HEK293 (cell line): Measurements from ENCODE around the gene DBN1.

Source experiments
- CTCF ChIA-PET: fragments of 350-600 bp; formaldehyde crosslinking; extraction: SDS; loops from one replicate; lab custom pipeline; 2021; ENCODE audit warnings: antibody characterized with exemption; lab: Yijun Ruan, JAX
- POLR2A ChIA-PET: fragments of 300-600 bp; formaldehyde crosslinking; extraction: SDS; loops from one replicate; lab custom pipeline; 2020; ENCODE audit warnings: antibody characterized with exemption, inconsistent platforms; lab: Yijun Ruan, JAX
- H3K27ac ChIP-seq: fragments of 200-500 bp; sonication (Bioruptor generic); 2 replicates; pipeline ENCODE4 v1.5.1; 2014; ENCODE audit warnings: low read depth, low read length, control low read depth, inconsistent platforms; ENCODE audit errors: extremely low read depth
- H3K36me3 ChIP-seq, 2 experiments: fragments of 200-500 bp in 1 of 2; sonication (Bioruptor generic) in 1 of 2; 1 replicate in 1 of 2; 2 replicates in 1 of 2; pipeline ENCODE4 v1.5.1; 2014 to 2017; ENCODE audit warnings: inconsistent platforms in 2 of 2, low read length in 2 of 2; ENCODE audit not compliant: control insufficient read depth in 2 of 2, insufficient read depth in 1 of 2
- H3K4me1 ChIP-seq: fragments of 200-500 bp; sonication (Bioruptor generic); 2 replicates; pipeline ENCODE4 v1.5.1; 2014; ENCODE audit warnings: mild to moderate bottlenecking, low read length, inconsistent platforms; ENCODE audit not compliant: control insufficient read depth, insufficient read depth
- H3K4me3 ChIP-seq: 2 replicates; pipeline ENCODE4 v1.5.1; 2011; ENCODE audit warnings: low read depth, mild to moderate bottlenecking, control low read depth, low read length, moderate library complexity
- H3K9me3 ChIP-seq: fragments of 200-500 bp; sonication (Bioruptor generic); 2 replicates; pipeline ENCODE4 v1.5.1; 2014; ENCODE audit warnings: low read depth, low read length, inconsistent platforms; ENCODE audit not compliant: control insufficient read depth, insufficient read depth
- GLI2 ChIP-seq: fragments of 450-650 bp; formaldehyde crosslinking; IDR thresholded peaks from 2 replicates; pipeline ENCODE4; 2017; ENCODE audit warnings: missing biosample characterization, missing genetic modification characterization, low read depth, borderline replicate concordance
- HOXC10 ChIP-seq: sonication (generic); formaldehyde crosslinking; IDR thresholded peaks from 2 replicates; pipeline ENCODE4 v1.8.1; 2023; ENCODE audit warnings: mild to moderate bottlenecking, missing genetic modification reagents
- YY2 ChIP-seq: fragments of 450-650 bp; formaldehyde crosslinking; IDR thresholded peaks from 2 replicates; pipeline ENCODE4 v1.5.1; 2016; ENCODE audit warnings: missing biosample characterization, missing genetic modification characterization
- ZBTB20 ChIP-seq: fragments of 450-650 bp; formaldehyde crosslinking; IDR thresholded peaks from 2 replicates; pipeline ENCODE4 v1.5.1; 2016; ENCODE audit warnings: missing biosample characterization, missing genetic modification characterization
- ZFP41 ChIP-seq: fragments of 450-650 bp; formaldehyde crosslinking; IDR thresholded peaks from 2 replicates; pipeline ENCODE4 v1.5.1; 2016; ENCODE audit warnings: missing biosample characterization, missing genetic modification characterization, borderline replicate concordance
- ZNF155 ChIP-seq: fragments of 450-650 bp; formaldehyde crosslinking; IDR thresholded peaks from 2 replicates; pipeline ENCODE4 v1.5.1; 2016; ENCODE audit warnings: missing biosample characterization, missing genetic modification characterization
- ZNF16 ChIP-seq: fragments of 450-650 bp; formaldehyde crosslinking; IDR thresholded peaks from 2 replicates; pipeline ENCODE4 v1.5.1; 2016; ENCODE audit warnings: low read depth, missing biosample characterization, missing genetic modification characterization
- ZNF184 ChIP-seq: fragments of 450-650 bp; IDR thresholded peaks from 2 replicates; pipeline ENCODE4 v1.5.1; 2018; ENCODE audit warnings: missing biosample characterization, mild to moderate bottlenecking, missing genetic modification characterization
- ZNF239 ChIP-seq: fragments of 450-650 bp; formaldehyde crosslinking; IDR thresholded peaks from 2 replicates; pipeline ENCODE4 v1.5.1; 2016; ENCODE audit warnings: missing biosample characterization, missing genetic modification characterization
- ZNF510 ChIP-seq: fragments of 450-650 bp; formaldehyde crosslinking; IDR thresholded peaks from 2 replicates; pipeline ENCODE4 v1.5.1; 2018; ENCODE audit warnings: mild to moderate bottlenecking, missing genetic modification characterization, missing biosample characterization; ENCODE audit not compliant: insufficient replicate concordance
- ZNF558 ChIP-seq: fragments of 450-650 bp; formaldehyde crosslinking; IDR thresholded peaks from 2 replicates; pipeline ENCODE4 v1.5.1; 2016; ENCODE audit warnings: missing biosample characterization, missing genetic modification characterization
- ZNF571 ChIP-seq: fragments of 450-650 bp; formaldehyde crosslinking; IDR thresholded peaks from 2 replicates; pipeline ENCODE4 v1.5.0; 2017; ENCODE audit warnings: missing biosample characterization, missing genetic modification characterization
- ZNF621 ChIP-seq: fragments of 450-650 bp; formaldehyde crosslinking; IDR thresholded peaks from 2 replicates; pipeline ENCODE4 v1.5.1; 2017; ENCODE audit warnings: missing biosample characterization, missing genetic modification characterization
- ZNF830 ChIP-seq: fragments of 450-650 bp; IDR thresholded peaks from 2 replicates; pipeline ENCODE4 v1.5.0; 2018; ENCODE audit warnings: missing biosample characterization, missing genetic modification characterization, low read depth, mild to moderate bottlenecking, moderate library complexity
- TF ChIP-seq, protein P1 (sequence below): fragments of 450-650 bp; formaldehyde crosslinking; IDR thresholded peaks from 2 replicates; pipeline ENCODE4 v1.5.1; 2016; ENCODE audit warnings: missing biosample characterization, missing genetic modification characterization
- TF ChIP-seq, protein P2 (sequence below): fragments of 450-650 bp; formaldehyde crosslinking; IDR thresholded peaks from 2 replicates; pipeline ENCODE4 v1.5.1; 2016; ENCODE audit warnings: missing biosample characterization, missing genetic modification characterization
- TF ChIP-seq, protein P3 (sequence below): sonication (generic); formaldehyde crosslinking; IDR thresholded peaks from 2 replicates; pipeline ENCODE4 v1.8.1; 2022; ENCODE audit warnings: mild to moderate bottlenecking, moderate library complexity, missing genetic modification reagents
- TF ChIP-seq, protein P4 (sequence below): IDR thresholded peaks from 2 replicates; pipeline ENCODE4 v1.6.1; 2011; ENCODE audit warnings: mild to moderate bottlenecking, low read depth, low read length, borderline replicate concordance
- TF ChIP-seq, protein P5 (sequence below): fragments of 450-650 bp; formaldehyde crosslinking; IDR thresholded peaks from 2 replicates; pipeline ENCODE4 v1.5.1; 2016; ENCODE audit warnings: missing biosample characterization, missing genetic modification characterization
- TF ChIP-seq, protein P6 (sequence below): fragments of 450-650 bp; formaldehyde crosslinking; IDR thresholded peaks from 2 replicates; pipeline ENCODE4 v1.5.1; 2016; ENCODE audit warnings: missing biosample characterization, missing genetic modification characterization
- TF ChIP-seq, protein P7 (sequence below): fragments of 450-650 bp; formaldehyde crosslinking; IDR thresholded peaks from 2 replicates; pipeline ENCODE4 v1.5.1; 2016; ENCODE audit warnings: missing biosample characterization, missing genetic modification characterization

DBN1 gene

DNA sequence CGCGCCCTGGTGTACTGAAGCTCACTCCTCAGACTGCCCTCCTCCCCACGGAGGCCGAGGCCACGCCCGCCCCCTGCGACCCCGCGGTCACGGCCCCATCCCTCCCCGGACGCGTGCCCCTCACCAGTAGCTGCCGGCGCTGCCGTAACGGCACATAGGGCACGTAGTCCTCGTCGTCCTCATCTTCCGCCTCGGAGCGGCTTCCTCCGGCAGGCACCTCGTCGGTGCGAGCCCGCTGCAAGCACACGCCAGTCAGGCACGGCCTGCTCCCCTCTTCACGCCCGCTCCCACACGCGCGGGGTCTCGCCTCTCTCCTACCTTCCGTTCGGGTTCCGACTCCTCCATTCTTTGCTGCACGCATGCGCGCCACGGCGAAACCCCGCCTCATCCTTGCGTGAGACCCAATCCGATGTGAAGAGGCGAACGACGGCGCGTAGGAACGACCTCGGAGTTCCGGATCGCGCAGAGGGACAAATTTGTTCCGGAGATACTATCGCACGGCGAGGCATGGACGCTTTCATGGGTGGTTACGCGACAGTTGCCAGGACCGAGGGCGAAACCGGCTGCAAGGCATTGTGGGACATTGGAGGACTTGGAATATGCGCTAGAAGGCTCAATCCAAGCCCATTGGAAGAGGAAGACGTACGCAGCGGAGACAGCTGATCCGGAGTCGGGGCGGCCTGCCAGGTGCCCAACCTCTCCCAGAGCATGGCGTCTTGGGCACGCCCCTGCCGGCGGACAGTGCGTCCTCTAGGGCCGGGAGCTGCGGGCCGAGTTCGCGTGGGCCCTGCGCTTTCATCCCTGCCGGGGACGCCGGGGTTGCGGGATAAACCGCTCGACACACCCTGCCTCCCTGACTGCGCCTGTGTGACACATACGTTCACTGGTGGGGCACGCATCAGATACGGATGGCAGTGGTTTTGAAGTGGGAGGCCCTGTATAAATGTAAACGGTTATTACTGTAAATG is 43.5 kb upstream of the DBN1 start, which contains the start of gene DDX41:
TSS of gene DDX41 (minus strand) at position 361 of the 968 bp plus-strand sequence. CDS start at position 345, 16 bp downstream.
- POLR2A ChIA-PET = interaction anchor here (0.5 to 2.8 kb wide), 11 partner anchors 10 to 168 kb away, joined by 3 to 22 read pairs (median 3); partner anchors contain the start of gene PDLIM7
- Histone ChIP-seq H3K27ac (peak within 1 kb of the TSS; percentile 62), H3K9me3 (no peaks in the 10 kb centered on the region), H3K4me3 (peak within 1 kb of the TSS; percentile 99), H3K4me1 (no peaks in the 10 kb centered on the region; the same call in 1 of the 2 replicates), H3K36me3 (peaks cover 6 to 71% of the 10 kb centered on the region in 2 experiments)
- CTCF ChIA-PET = interaction anchor here (1.5 to 2.0 kb wide), 4 partner anchors 14 to 208 kb away, joined by 4 to 15 read pairs (median 8); no protein-coding TSS in a partner anchor
- no peak for TF ChIP-seq ZNF621 (tag by site-specific recombination)
- no peak for TF ChIP-seq ZNF830 (tag by site-specific recombination)
- TF ChIP-seq ZNF571 (tag by site-specific recombination) = no peak
- TF ChIP-seq ZNF184 (tag by site-specific recombination) = peak; percentile 65; the same call in 1 of the 2 replicates
- no peak for TF ChIP-seq ZNF239 (tag by site-specific recombination)
- TF ChIP-seq, protein P1, sequence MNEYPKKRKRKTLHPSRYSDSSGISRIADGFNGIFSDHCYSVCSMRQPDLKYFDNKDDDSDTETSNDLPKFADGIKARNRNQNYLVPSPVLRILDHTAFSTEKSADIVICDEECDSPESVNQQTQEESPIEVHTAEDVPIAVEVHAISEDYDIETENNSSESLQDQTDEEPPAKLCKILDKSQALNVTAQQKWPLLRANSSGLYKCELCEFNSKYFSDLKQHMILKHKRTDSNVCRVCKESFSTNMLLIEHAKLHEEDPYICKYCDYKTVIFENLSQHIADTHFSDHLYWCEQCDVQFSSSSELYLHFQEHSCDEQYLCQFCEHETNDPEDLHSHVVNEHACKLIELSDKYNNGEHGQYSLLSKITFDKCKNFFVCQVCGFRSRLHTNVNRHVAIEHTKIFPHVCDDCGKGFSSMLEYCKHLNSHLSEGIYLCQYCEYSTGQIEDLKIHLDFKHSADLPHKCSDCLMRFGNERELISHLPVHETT (tag by site-specific recombination) = peak; percentile 94
- TF ChIP-seq, protein P2, sequence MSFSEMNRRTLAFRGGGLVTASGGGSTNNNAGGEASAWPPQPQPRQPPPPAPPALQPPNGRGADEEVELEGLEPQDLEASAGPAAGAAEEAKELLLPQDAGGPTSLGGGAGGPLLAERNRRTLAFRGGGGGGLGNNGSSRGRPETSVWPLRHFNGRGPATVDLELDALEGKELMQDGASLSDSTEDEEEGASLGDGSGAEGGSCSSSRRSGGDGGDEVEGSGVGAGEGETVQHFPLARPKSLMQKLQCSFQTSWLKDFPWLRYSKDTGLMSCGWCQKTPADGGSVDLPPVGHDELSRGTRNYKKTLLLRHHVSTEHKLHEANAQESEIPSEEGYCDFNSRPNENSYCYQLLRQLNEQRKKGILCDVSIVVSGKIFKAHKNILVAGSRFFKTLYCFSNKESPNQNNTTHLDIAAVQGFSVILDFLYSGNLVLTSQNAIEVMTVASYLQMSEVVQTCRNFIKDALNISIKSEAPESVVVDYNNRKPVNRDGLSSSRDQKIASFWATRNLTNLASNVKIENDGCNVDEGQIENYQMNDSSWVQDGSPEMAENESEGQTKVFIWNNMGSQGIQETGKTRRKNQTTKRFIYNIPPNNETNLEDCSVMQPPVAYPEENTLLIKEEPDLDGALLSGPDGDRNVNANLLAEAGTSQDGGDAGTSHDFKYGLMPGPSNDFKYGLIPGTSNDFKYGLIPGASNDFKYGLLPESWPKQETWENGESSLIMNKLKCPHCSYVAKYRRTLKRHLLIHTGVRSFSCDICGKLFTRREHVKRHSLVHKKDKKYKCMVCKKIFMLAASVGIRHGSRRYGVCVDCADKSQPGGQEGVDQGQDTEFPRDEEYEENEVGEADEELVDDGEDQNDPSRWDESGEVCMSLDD (tag by site-specific recombination) = peak; percentile 49; the same call in 1 of the 2 replicates
- TF ChIP-seq ZNF558 (tag by site-specific recombination) = peak; percentile 43; the same call in 1 of the 2 replicates
- no peak for TF ChIP-seq ZFP41 (tag by site-specific recombination)
- TF ChIP-seq, protein P3, sequence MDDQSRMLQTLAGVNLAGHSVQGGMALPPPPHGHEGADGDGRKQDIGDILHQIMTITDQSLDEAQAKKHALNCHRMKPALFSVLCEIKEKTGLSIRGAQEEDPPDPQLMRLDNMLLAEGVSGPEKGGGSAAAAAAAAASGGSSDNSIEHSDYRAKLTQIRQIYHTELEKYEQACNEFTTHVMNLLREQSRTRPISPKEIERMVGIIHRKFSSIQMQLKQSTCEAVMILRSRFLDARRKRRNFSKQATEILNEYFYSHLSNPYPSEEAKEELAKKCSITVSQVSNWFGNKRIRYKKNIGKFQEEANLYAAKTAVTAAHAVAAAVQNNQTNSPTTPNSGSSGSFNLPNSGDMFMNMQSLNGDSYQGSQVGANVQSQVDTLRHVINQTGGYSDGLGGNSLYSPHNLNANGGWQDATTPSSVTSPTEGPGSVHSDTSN (CRISPR knock-in tag) = no peak; the same call in 1 of the 2 replicates
- TF ChIP-seq YY2 = peak; percentile 96
- TF ChIP-seq, protein P4, sequence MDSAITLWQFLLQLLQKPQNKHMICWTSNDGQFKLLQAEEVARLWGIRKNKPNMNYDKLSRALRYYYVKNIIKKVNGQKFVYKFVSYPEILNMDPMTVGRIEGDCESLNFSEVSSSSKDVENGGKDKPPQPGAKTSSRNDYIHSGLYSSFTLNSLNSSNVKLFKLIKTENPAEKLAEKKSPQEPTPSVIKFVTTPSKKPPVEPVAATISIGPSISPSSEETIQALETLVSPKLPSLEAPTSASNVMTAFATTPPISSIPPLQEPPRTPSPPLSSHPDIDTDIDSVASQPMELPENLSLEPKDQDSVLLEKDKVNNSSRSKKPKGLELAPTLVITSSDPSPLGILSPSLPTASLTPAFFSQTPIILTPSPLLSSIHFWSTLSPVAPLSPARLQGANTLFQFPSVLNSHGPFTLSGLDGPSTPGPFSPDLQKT = no peak
- TF ChIP-seq ZNF16 (tag by site-specific recombination) = no peak; the same call in 1 of the 2 replicates
- TF ChIP-seq ZNF510 (tag by site-specific recombination) = no peak
- no peak for TF ChIP-seq GLI2 (tag by site-specific recombination)
- TF ChIP-seq, protein P5, sequence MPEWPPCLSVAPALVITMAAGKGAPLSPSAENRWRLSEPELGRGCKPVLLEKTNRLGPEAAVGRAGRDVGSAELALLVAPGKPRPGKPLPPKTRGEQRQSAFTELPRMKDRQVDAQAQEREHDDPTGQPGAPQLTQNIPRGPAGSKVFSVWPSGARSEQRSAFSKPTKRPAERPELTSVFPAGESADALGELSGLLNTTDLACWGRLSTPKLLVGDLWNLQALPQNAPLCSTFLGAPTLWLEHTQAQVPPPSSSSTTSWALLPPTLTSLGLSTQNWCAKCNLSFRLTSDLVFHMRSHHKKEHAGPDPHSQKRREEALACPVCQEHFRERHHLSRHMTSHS (tag by site-specific recombination) = no peak
- TF ChIP-seq, protein P6, sequence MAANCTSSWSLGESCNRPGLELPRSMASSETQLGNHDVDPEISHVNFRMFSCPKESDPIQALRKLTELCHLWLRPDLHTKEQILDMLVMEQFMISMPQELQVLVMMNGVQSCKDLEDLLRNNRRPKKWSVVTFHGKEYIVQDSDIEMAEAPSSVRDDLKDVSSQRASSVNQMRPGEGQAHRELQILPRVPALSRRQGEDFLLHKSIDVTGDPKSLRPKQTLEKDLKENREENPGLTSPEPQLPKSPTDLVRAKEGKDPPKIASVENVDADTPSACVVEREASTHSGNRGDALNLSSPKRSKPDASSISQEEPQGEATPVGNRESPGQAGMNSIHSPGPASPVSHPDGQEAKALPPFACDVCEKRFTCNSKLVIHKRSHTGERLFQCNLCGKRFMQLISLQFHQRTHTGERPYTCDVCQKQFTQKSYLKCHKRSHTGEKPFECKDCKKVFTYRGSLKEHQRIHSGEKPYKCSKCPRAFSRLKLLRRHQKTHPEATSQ (tag by site-specific recombination) = no peak; the same call in none of the 2 replicates
- no peak for TF ChIP-seq HOXC10
- TF ChIP-seq ZNF155 = no peak
- TF ChIP-seq, protein P7, sequence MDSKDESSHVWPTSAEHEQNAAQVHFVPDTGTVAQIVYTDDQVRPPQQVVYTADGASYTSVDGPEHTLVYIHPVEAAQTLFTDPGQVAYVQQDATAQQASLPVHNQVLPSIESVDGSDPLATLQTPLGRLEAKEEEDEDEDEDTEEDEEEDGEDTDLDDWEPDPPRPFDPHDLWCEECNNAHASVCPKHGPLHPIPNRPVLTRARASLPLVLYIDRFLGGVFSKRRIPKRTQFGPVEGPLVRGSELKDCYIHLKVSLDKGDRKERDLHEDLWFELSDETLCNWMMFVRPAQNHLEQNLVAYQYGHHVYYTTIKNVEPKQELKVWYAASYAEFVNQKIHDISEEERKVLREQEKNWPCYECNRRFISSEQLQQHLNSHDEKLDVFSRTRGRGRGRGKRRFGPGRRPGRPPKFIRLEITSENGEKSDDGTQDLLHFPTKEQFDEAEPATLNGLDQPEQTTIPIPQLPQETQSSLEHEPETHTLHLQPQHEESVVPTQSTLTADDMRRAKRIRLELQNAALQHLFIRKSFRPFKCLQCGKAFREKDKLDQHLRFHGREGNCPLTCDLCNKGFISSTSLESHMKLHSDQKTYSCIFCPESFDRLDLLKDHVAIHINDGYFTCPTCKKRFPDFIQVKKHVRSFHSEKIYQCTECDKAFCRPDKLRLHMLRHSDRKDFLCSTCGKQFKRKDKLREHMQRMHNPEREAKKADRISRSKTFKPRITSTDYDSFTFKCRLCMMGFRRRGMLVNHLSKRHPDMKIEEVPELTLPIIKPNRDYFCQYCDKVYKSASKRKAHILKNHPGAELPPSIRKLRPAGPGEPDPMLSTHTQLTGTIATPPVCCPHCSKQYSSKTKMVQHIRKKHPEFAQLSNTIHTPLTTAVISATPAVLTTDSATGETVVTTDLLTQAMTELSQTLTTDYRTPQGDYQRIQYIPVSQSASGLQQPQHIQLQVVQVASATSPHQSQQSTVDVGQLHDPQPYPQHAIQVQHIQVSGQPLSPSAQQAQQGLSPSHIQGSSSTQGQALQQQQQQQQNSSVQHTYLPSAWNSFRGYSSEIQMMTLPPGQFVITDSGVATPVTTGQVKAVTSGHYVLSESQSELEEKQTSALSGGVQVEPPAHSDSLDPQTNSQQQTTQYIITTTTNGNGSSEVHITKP (tag by site-specific recombination) = peak; percentile 94
- TF ChIP-seq ZBTB20 (tag by site-specific recombination) = peak; percentile 91
